Activated CD4-positive, alpha-beta T cell treated with anti-CD3 and anti-CD28 coated beads for 48 hours (primary cell): ENCODE data around the gene GALNT7.
A peak's percentile ranks its signal among the peaks of the same experiment; 100 is the strongest.
"Not testable (repeated sequence)": the region's sequence is repeated elsewhere in the genome, so short reads cannot be mapped to it uniquely, and the experiment has no call there.

Experiments used
- DNase-seq: peaks from one replicate; pipeline ENCODE4 v3.0.0-alpha.2; 2020

Gene GALNT7

GRCh38 chr4:173168396-173169177, at the start of gene GALNT7:
Gene GALNT7 (plus strand): TSS chr4:173168811. CDS start chr4:173168836, 25 bp downstream.
- DNase-seq: peak; percentile 76

GRCh38 chr4:173118819-173119218, 49.8 kb upstream of the GALNT7 start:
- not testable (repeated sequence) for DNase-seq

- no peak for DNase-seq
Observed at GRCh38 chr4:173119818-173120217, 48.8 kb upstream of the GALNT7 start.

GRCh38 chr4:173121076-173121561, 47.5 kb upstream of the GALNT7 start:
- no peak for DNase-seq

- DNase-seq: no peak
Observed at GRCh38 chr4:173124209-173124865, 44.3 kb upstream of the GALNT7 start.

GRCh38 chr4:173125216-173125812, 43.3 kb upstream of the GALNT7 start:
- no peak for DNase-seq

GRCh38 chr4:173128199-173128890, 40.3 kb upstream of the GALNT7 start:
- no peak for DNase-seq

GRCh38 chr4:173130687-173131086, 37.9 kb upstream of the GALNT7 start:
- DNase-seq: no peak

GRCh38 chr4:173134426-173134825, 34.2 kb upstream of the GALNT7 start:
- DNase-seq: no peak

GRCh38 chr4:173135241-173135847, 33.3 kb upstream of the GALNT7 start:
- no peak for DNase-seq

GRCh38 chr4:173138624-173139023, 30.0 kb upstream of the GALNT7 start:
- no peak for DNase-seq

- DNase-seq: no peak
Observed at GRCh38 chr4:173139561-173139960, 29.1 kb upstream of the GALNT7 start.

- DNase-seq: no peak
Observed at GRCh38 chr4:173145131-173145530, 23.5 kb upstream of the GALNT7 start.

- no peak for DNase-seq
Observed at GRCh38 chr4:173146456-173146855, 22.2 kb upstream of the GALNT7 start.

- no peak for DNase-seq
Observed at GRCh38 chr4:173151496-173151895, 17.1 kb upstream of the GALNT7 start.

- no peak for DNase-seq
Observed at GRCh38 chr4:173152104-173152503, 16.5 kb upstream of the GALNT7 start.

- no peak for DNase-seq
Observed at GRCh38 chr4:173153445-173153844, 15.2 kb upstream of the GALNT7 start.

GRCh38 chr4:173159791-173160190, 8.8 kb upstream of the GALNT7 start:
- no peak for DNase-seq

- no peak for DNase-seq
Observed at GRCh38 chr4:173160871-173161270, 7.7 kb upstream of the GALNT7 start.

GRCh38 chr4:173161311-173161710, 7.3 kb upstream of the GALNT7 start:
- DNase-seq: no peak

GRCh38 chr4:173165706-173166105, 2.9 kb upstream of the GALNT7 start:
- DNase-seq: no peak

GRCh38 chr4:173166491-173166890, 2.1 kb upstream of the GALNT7 start:
- no peak for DNase-seq
